Heart right ventricle (tissue), 16 donors: ENCODE results near the gene DDOST. TPM values are rescaled to one million over a fixed set of nuclear protein-coding genes. Genes with fewer than 3 reads are reported as not detected.

Source experiments
- ATAC-seq, 8 donors: fragments of 200-7000 bp; cut with Tn5 transposase; one replicate each; pipeline ENCODE4 v1.9.1; 2020; ENCODE audit warnings: mild to moderate bottlenecking in 8 of 8, moderate library complexity in 8 of 8, moderate number of reproducible peaks in 1 of 8
- DNase-seq, 2 donors: peaks; one replicate each; pipeline ENCODE4 v3.0.0-alpha.2; 2020
- H3K27ac ChIP-seq, 10 donors: fragments of 200-600 bp; sonication (generic) in 2 of 10; one replicate each; pipeline versions ENCODE4 v1.5.0 to v1.8.0; 2020 to 2022; ENCODE audit warnings: mild to moderate bottlenecking in 3 of 10
- H3K27me3 ChIP-seq, 7 donors: fragments of 200-600 bp; one replicate each; pipeline ENCODE4 v1.8.0; 2021 to 2022; ENCODE audit warnings: mild to moderate bottlenecking in 2 of 7
- H3K36me3 ChIP-seq, 9 donors: fragments of 200-600 bp; sonication (generic) in 1 of 9; one replicate each; pipeline versions ENCODE4 v1.5.0 to v1.8.0; 2020 to 2022; ENCODE audit warnings: mild to moderate bottlenecking in 2 of 9
- H3K4me1 ChIP-seq, 9 donors: fragments of 200-600 bp; sonication (generic) in 1 of 9; one replicate each; pipeline versions ENCODE4 v1.5.0 to v1.8.0; 2020 to 2022; ENCODE audit warnings: mild to moderate bottlenecking in 4 of 9
- H3K4me3 ChIP-seq, 10 donors: fragments of 200-600 bp; sonication (generic) in 2 of 10; one replicate each; pipeline versions ENCODE4 v1.5.0 to v1.8.0; 2020 to 2022; ENCODE audit warnings: mild to moderate bottlenecking in 7 of 10, moderate library complexity in 2 of 10
- H3K9me3 ChIP-seq, 11 donors: fragments of 200-600 bp in 10 of 11; sonication (generic) in 2 of 11; one replicate each; pipeline versions ENCODE4 v1.5.0 to v1.8.0; 2013 to 2022; ENCODE audit warnings: mild to moderate bottlenecking in 2 of 11, control low read depth in 1 of 11, moderate library complexity in 1 of 11
- CTCF ChIP-seq, 9 donors: fragments of 200-600 bp; sonication (generic) in 2 of 9; IDR thresholded peaks; one replicate each; pipeline versions ENCODE4 v1.5.0 to v1.8.0; 2021 to 2022; ENCODE audit warnings: antibody characterized with exemption in 9 of 9, mild to moderate bottlenecking in 5 of 9, moderate library complexity in 1 of 9
- WGBS, 2 donors: extraction: QIAGEN DNeasy Blood & Tissue Kit; methylation state at CpG; one replicate each; pipeline ENCODE4 v1.1.7; 2013; ENCODE audit warnings: inconsistent platforms in 1 of 2; 5-methylcytosine and 5-hydroxymethylcytosine counted together
- intact Hi-C, 10 donors: fragments of 100-400 bp; cut with DNase I; formaldehyde crosslinking; loops; one replicate each; pipeline versions ENCODE4 v1.11.1 to v1.14.2; 2022
- polyA plus RNA-seq, 2 donors: library from polyadenylated mRNA; stranded (reverse); fragments of 200-250 nt; gene quantifications; one replicate each; pipeline ENCODE4 v1.2.3, GENCODE V29; 2013
- total RNA-seq, 10 donors: library from RNA; stranded (reverse); fragmentation: NEBNext Ultra II Directional in 3 of 10; extraction: Animal tissue kit (Norgen Biotek cat#: 25700) in 3 of 10; gene quantifications; one replicate each; pipeline versions ENCODE4 v1.2.1 to v1.2.4, GENCODE V29; 2021 to 2023
- donor health status: Arrhythmogenic right ventricular cardiomyopathy.
- donor health status: ischemic (EF 13 %, LVEDD 7.1; RV severe dilation, severe dysfunction).
- donor health status: healthy with polysubstance abuse.
- donor health status: DM: no; HTN: yes; CAD: no.
- donor health status: DM: no; HTN: no; CAD: no.
- donor health status: ischemic (EF 25% LVEDD 6.9; RV normal size, moderate dysfunction).
- donor health status: ischemic (EF 25% LVEDD 5.7; RV mildly dilated, moderate dysfunction).
- donor health status: healthy.
- donor health status: DM: yes; HTN: yes; CAD: no.
- donor health status: Ischemic cardiomyopathy.
- donor health status: ischemic (EF 35%, LVEDD 5.7; RV mildly dilated, moderate dysfunction).
- donor health status: nonischemic (EF 11% LVEDD 7.7; RV severe dilation, severe dysfunction).
- donor health status: DM: yes; HTN: yes; CAD: no.
- donor health status: PGD.
- donor health status: ischemic (EF 29% LVEDD 5.4; RV normal size, mild dysfunction).
- donor health status: nonischemic (EF 23%, LVEDD 6.1; RV moderate dilation, normal function).

The DDOST gene
- total and polyA plus RNA-seq, 12 donors: 98.8 to 222 (median 124) TPM

GRCh38 chr1:20708891-20709290 lies 47.7 kb upstream of the DDOST start:
- no peaks in the 10 kb centered on the region for H3K4me1 ChIP-seq
- H3K36me3 ChIP-seq: no peaks in the 10 kb centered on the region
- intact Hi-C loops: loop anchor here in 1 of 10 donors (5.0 kb wide), 1 partner anchor 48 kb away; no protein-coding TSS in a partner anchor
- no peak for ATAC-seq
- H3K27me3 ChIP-seq: peaks cover 0 to 5% (median 0%) of the 10 kb centered on the region in 7 donors
- TF ChIP-seq CTCF (IDR thresholded peaks at IDR 0.05): no peak
- H3K27ac ChIP-seq: no peak overlapping the region
- no peak overlapping the region for H3K4me3 ChIP-seq
- 82 to 83% methylated on average over 5 of the region's 5 CpGs for WGBS, 2 donors
- no peak for DNase-seq
- H3K9me3 ChIP-seq: no peaks in the 10 kb centered on the region

- H3K4me1 ChIP-seq: no peaks in the 10 kb centered on the region
- DNase-seq (no peak), ATAC-seq (no peak)
Observed at GRCh38 chr1:20708057-20708456, 46.9 kb upstream of the DDOST start.

GRCh38 chr1:20706841-20707240 lies 45.7 kb upstream of the DDOST start:
- DNase-seq: no peak
- no peak for TF ChIP-seq CTCF (IDR thresholded peaks at IDR 0.05)

More at GRCh38 chr1:20708057-20708456, 46.9 kb upstream of the DDOST start:
- H3K27ac ChIP-seq: no peak overlapping the region
- H3K27me3 ChIP-seq: peaks cover 0 to 5% (median 0%) of the 10 kb centered on the region in 7 donors
- H3K36me3 ChIP-seq: no peaks in the 10 kb centered on the region
- no peak overlapping the region for H3K4me3 ChIP-seq
- H3K9me3 ChIP-seq: no peaks in the 10 kb centered on the region
- no peak for TF ChIP-seq CTCF (IDR thresholded peaks at IDR 0.05)
- 84 to 85% methylated on average over 6 of the region's 6 CpGs for WGBS, 2 donors
- intact Hi-C loops: loop anchor here in 1 of 10 donors (5.0 kb wide), 1 partner anchor 49 kb away; no protein-coding TSS in a partner anchor

GRCh38 chr1:20705203-20705755 lies 44.1 kb upstream of the DDOST start:
- Histone ChIP-seq H3K27ac (no peak overlapping the region), H3K36me3 (no peaks in the 10 kb centered on the region), H3K9me3 (no peaks in the 10 kb centered on the region), H3K4me3 (no peak overlapping the region), H3K4me1 (no peaks in the 10 kb centered on the region), H3K27me3 (no peaks in the 10 kb centered on the region)
- TF ChIP-seq CTCF (IDR thresholded peaks at IDR 0.05): no peak
- DNase-seq: no peak
- ATAC-seq: no peak
- 63 to 70% methylated on average over 15 of the region's 15 CpGs for WGBS, 2 donors
- intact Hi-C loops: loop anchor here in 1 of 10 donors (5.0 kb wide), 1 partner anchor 52 kb away; no protein-coding TSS in a partner anchor

More at GRCh38 chr1:20706841-20707240, 45.7 kb upstream of the DDOST start:
- H3K27me3 ChIP-seq: peaks cover 0 to 5% (median 0%) of the 10 kb centered on the region in 7 donors
- no peak for ATAC-seq
- intact Hi-C loops: loop anchor here in 1 of 10 donors (5.0 kb wide), 1 partner anchor 50 kb away; no protein-coding TSS in a partner anchor
- 52 to 58% methylated on average over 5 of the region's 5 CpGs for WGBS, 2 donors
- no peak overlapping the region for H3K27ac ChIP-seq
- no peaks in the 10 kb centered on the region for H3K36me3 ChIP-seq
- H3K4me3 ChIP-seq: no peak overlapping the region
- H3K9me3 ChIP-seq: no peaks in the 10 kb centered on the region
- no peaks in the 10 kb centered on the region for H3K4me1 ChIP-seq
